Neural progenitor cell (in vitro differentiated cells): ENCODE results near the gene FGD3. TPM values are rescaled to one million over a fixed set of nuclear protein-coding genes. Genes with fewer than 3 reads are reported as not detected.

Experiments used
- DNase-seq: peaks from one replicate; pipeline ENCODE4 v3.0.0-alpha.2; 2016; ENCODE audit warnings: low spot score
- H2AFZ ChIP-seq: fragments of 200-600 bp; sonication (generic); replicated peaks from 2 replicates; pipeline ENCODE4 v1.6.1; 2016; ENCODE audit warnings: antibody characterized with exemption
- H3F3A ChIP-seq: fragments of 200-600 bp; sonication (generic); 2 replicates; pipeline ENCODE4 v1.6.1; 2016; ENCODE audit warnings: antibody characterized with exemption, low read depth
- H3K27ac ChIP-seq: fragments of 200-600 bp; sonication (generic); 2 replicates; pipeline ENCODE4 v1.5.1; 2016; ENCODE audit warnings: mild to moderate bottlenecking
- H3K27me3 ChIP-seq: fragments of 200-600 bp; sonication (generic); 2 replicates; pipeline ENCODE4 v1.6.1; 2016; ENCODE audit warnings: mild to moderate bottlenecking, moderate library complexity
- H3K36me3 ChIP-seq: fragments of 200-600 bp; sonication (generic); 2 replicates; pipeline ENCODE4 v1.5.1; 2016
- H3K4me1 ChIP-seq: fragments of 200-600 bp; sonication (generic); 2 replicates; pipeline ENCODE4 v1.6.1; 2016; ENCODE audit warnings: mixed run types
- H3K4me2 ChIP-seq: fragments of 200-600 bp; sonication (generic); 2 replicates; pipeline ENCODE4 v1.6.1; 2016
- H3K4me3 ChIP-seq: fragments of 200-600 bp; sonication (generic); 2 replicates; pipeline ENCODE4 v1.5.1; 2016
- H3K79me2 ChIP-seq: fragments of 200-600 bp; sonication (generic); 2 replicates; pipeline ENCODE4 v1.6.1; 2016; ENCODE audit warnings: low read depth
- H3K9ac ChIP-seq: fragments of 200-600 bp; sonication (generic); 2 replicates; pipeline ENCODE4 v1.6.1; 2016
- H3K9me3 ChIP-seq: fragments of 200-600 bp; sonication (generic); 2 replicates; pipeline ENCODE4 v1.5.1; 2016; ENCODE audit warnings: low read depth
- H4K20me1 ChIP-seq: fragments of 200-600 bp; sonication (generic); 2 replicates; pipeline ENCODE4 v1.6.1; 2016; ENCODE audit warnings: low read depth
- H3K27ac Mint-ChIP-seq: 3 replicates; pipeline ENCODE4 v1.8.0; 2021; ENCODE audit warnings: mixed read lengths
- H3K27me3 Mint-ChIP-seq: 2 replicates; pipeline ENCODE4 v1.8.0; 2022; ENCODE audit warnings: low read depth, mild to moderate bottlenecking, inconsistent platforms, moderate library complexity, mixed read lengths; ENCODE audit not compliant: insufficient read depth
- H3K36me3 Mint-ChIP-seq: 3 replicates; pipeline ENCODE4 v1.8.0; 2021; ENCODE audit warnings: mixed read lengths
- H3K4me1 Mint-ChIP-seq: 3 replicates; pipeline ENCODE4 v1.8.0; 2021; ENCODE audit warnings: mixed read lengths
- H3K4me3 Mint-ChIP-seq: 3 replicates; pipeline ENCODE4 v1.8.0; 2021; ENCODE audit warnings: mild to moderate bottlenecking, moderate library complexity, mixed read lengths
- H3K9me3 Mint-ChIP-seq: 3 replicates; pipeline ENCODE4 v1.8.0; 2020; ENCODE audit warnings: mixed read lengths
- EZH2 ChIP-seq: fragments of 200-600 bp; sonication (generic); IDR thresholded peaks from 2 replicates; pipeline ENCODE4 v1.6.1; 2017; ENCODE audit warnings: antibody characterized with exemption, mild to moderate bottlenecking, moderate library complexity
- EZH2phosphoT487 ChIP-seq: fragments of 200-600 bp; sonication (generic); IDR thresholded peaks from 2 replicates; pipeline ENCODE4 v1.6.1; 2017; ENCODE audit warnings: antibody characterized with exemption
- total RNA-seq: library from RNA; depleted of rRNA; stranded (reverse); fragments of >200 nt; gene quantifications from 2 replicates; pipeline ENCODE4 v1.2.3, GENCODE V29; 2015; ENCODE audit warnings: low replicate concordance
- TF ChIP-seq, protein P1 (sequence below): fragments of 200-600 bp; sonication (generic); IDR thresholded peaks from 2 replicates; pipeline ENCODE4 v1.5.1; 2017; ENCODE audit warnings: antibody characterized with exemption, mild to moderate bottlenecking

The FGD3 gene
- total RNA-seq, 1 donor from 2014 or later, result 0.56 TPM

DNA sequence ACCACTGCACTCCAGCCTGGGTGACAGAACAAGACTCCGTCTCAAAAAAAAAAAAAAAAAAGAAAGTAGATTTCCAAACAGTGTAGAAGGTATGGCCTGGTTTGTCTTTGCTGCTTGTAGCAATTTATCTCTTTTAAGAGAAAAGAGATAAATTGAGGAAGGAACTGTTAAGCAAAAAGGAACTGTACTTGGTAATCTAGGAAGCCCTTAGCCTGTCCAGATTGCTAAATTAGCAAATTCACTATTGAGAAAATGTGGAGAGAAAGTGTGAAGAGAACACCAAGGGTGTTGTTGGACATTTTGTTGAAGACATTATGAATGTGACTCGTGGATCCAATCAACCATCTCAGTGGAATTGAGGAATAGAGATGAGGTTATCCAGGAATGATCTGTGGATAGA is 98.2 kb downstream of the FGD3 start:
- no peak overlapping the region for H3K4me3 Mint-ChIP-seq
- TF ChIP-seq, protein P1, sequence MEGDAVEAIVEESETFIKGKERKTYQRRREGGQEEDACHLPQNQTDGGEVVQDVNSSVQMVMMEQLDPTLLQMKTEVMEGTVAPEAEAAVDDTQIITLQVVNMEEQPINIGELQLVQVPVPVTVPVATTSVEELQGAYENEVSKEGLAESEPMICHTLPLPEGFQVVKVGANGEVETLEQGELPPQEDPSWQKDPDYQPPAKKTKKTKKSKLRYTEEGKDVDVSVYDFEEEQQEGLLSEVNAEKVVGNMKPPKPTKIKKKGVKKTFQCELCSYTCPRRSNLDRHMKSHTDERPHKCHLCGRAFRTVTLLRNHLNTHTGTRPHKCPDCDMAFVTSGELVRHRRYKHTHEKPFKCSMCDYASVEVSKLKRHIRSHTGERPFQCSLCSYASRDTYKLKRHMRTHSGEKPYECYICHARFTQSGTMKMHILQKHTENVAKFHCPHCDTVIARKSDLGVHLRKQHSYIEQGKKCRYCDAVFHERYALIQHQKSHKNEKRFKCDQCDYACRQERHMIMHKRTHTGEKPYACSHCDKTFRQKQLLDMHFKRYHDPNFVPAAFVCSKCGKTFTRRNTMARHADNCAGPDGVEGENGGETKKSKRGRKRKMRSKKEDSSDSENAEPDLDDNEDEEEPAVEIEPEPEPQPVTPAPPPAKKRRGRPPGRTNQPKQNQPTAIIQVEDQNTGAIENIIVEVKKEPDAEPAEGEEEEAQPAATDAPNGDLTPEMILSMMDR, result no peak
- TF ChIP-seq EZH2, result no peak
- no peak for TF ChIP-seq EZH2phosphoT487
- no peak overlapping the region for H2AFZ ChIP-seq
- H3K36me3 ChIP-seq, result no peaks in the 10 kb centered on the region
- H3K9me3 ChIP-seq, result no peaks in the 10 kb centered on the region
- no peak overlapping the region for H3K27ac Mint-ChIP-seq
- no peak overlapping the region for H3K4me3 ChIP-seq
- no peaks in the 10 kb centered on the region for H3K79me2 ChIP-seq
- peaks cover 8% of the 10 kb centered on the region for H3K27me3 Mint-ChIP-seq
- H3F3A ChIP-seq, result no peaks in the 10 kb centered on the region
- no peaks in the 10 kb centered on the region for H3K27me3 ChIP-seq
- DNase-seq, result no peak
- no peak overlapping the region for H3K27ac ChIP-seq
- peaks cover 9% of the 10 kb centered on the region for H3K9me3 Mint-ChIP-seq
- H3K4me1 ChIP-seq, result no peaks in the 10 kb centered on the region
- H3K4me2 ChIP-seq, result no peak overlapping the region
- H3K4me1 Mint-ChIP-seq, result peaks cover 15% of the 10 kb centered on the region
- no peak overlapping the region for H3K9ac ChIP-seq
- H3K36me3 Mint-ChIP-seq, result peaks cover 5% of the 10 kb centered on the region
- no peaks in the 10 kb centered on the region for H4K20me1 ChIP-seq

- Histone ChIP-seq H3K36me3 (no peaks in the 10 kb centered on the region), H3K27ac (no peak overlapping the region), H2AFZ (no peak overlapping the region), H3K4me3 (no peak overlapping the region), H3K27me3 (no peaks in the 10 kb centered on the region), H3K4me1 (peaks cover 8% of the 10 kb centered on the region), H3K4me2 (no peak overlapping the region), H4K20me1 (no peaks in the 10 kb centered on the region), H3K9me3 (no peaks in the 10 kb centered on the region), H3F3A (no peaks in the 10 kb centered on the region), H3K79me2 (no peaks in the 10 kb centered on the region), H3K9ac (no peak overlapping the region)
- Mint-ChIP-seq H3K27me3 (peaks cover 9% of the 10 kb centered on the region), H3K9me3 (peaks cover 5% of the 10 kb centered on the region), H3K4me3 (no peak overlapping the region), H3K27ac (peak overlapping the region; percentile 67), H3K36me3 (peaks cover 5% of the 10 kb centered on the region), H3K4me1 (peaks cover 11% of the 10 kb centered on the region)
- no peak for DNase-seq
- TF ChIP-seq, protein P1, result no peak
- no peak for TF ChIP-seq EZH2phosphoT487
- TF ChIP-seq EZH2, result no peak
Observed at GRCh38 chr9:93048566-93049448, 101.5 kb downstream of the FGD3 start.

DNA sequence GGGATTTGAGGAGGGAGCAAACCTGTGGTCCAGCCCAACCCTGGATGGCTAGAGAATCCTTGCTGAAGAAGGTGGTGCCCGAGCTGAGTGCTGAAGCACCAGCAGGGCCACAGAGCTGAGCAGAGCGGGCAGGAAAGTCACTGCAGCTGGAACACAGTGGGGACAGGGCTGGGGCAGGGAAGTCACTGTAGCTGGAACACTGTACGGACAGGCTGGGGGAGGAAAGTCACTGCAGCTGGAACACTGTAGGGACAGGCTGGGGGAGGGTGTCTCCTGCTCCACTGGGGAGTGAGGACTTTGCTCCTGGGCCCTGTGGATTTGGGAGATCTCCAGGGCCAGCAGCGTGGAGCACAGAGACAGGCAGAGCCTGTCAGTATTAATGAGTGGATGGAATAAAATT is 102.2 kb downstream of the FGD3 start:
- Histone ChIP-seq H3K9me3 (no peaks in the 10 kb centered on the region), H3K36me3 (no peaks in the 10 kb centered on the region), H3K9ac (no peak overlapping the region), H3K4me3 (no peak overlapping the region), H3K27me3 (no peaks in the 10 kb centered on the region), H3F3A (no peaks in the 10 kb centered on the region), H3K79me2 (no peaks in the 10 kb centered on the region), H2AFZ (no peak overlapping the region), H3K4me1 (peaks cover 14% of the 10 kb centered on the region), H3K27ac (no peak overlapping the region), H4K20me1 (no peaks in the 10 kb centered on the region), H3K4me2 (no peak overlapping the region)
- peak overlapping the region; percentile 67 for H3K27ac Mint-ChIP-seq
- H3K4me3 Mint-ChIP-seq, result no peak overlapping the region
- peaks cover 9% of the 10 kb centered on the region for H3K27me3 Mint-ChIP-seq
- peaks cover 4% of the 10 kb centered on the region for H3K9me3 Mint-ChIP-seq
- peaks cover 14% of the 10 kb centered on the region for H3K4me1 Mint-ChIP-seq
- no peak for TF ChIP-seq EZH2phosphoT487
- TF ChIP-seq EZH2, result no peak
- H3K36me3 Mint-ChIP-seq, result peaks cover 5% of the 10 kb centered on the region
- DNase-seq, result no peak

- peaks cover 14% of the 10 kb centered on the region for H3K4me1 ChIP-seq
- H3K27me3 ChIP-seq, result no peaks in the 10 kb centered on the region
- TF ChIP-seq EZH2phosphoT487 (no peak), EZH2 (no peak)
- TF ChIP-seq, protein P1, result no peak
- no peak overlapping the region for H3K4me2 ChIP-seq
- H3K27ac ChIP-seq, result no peak overlapping the region
- H3K4me3 ChIP-seq, result no peak overlapping the region
- H3K9ac ChIP-seq, result no peak overlapping the region
- H3F3A ChIP-seq, result no peaks in the 10 kb centered on the region
- no peaks in the 10 kb centered on the region for H4K20me1 ChIP-seq
- Mint-ChIP-seq H3K27me3 (peaks cover 5% of the 10 kb centered on the region), H3K36me3 (peaks cover 2% of the 10 kb centered on the region), H3K4me3 (no peak overlapping the region), H3K4me1 (peaks cover 14% of the 10 kb centered on the region), H3K9me3 (peaks cover 4% of the 10 kb centered on the region), H3K27ac (no peak overlapping the region)
- H3K79me2 ChIP-seq, result no peaks in the 10 kb centered on the region
- H3K36me3 ChIP-seq, result no peaks in the 10 kb centered on the region
- no peaks in the 10 kb centered on the region for H3K9me3 ChIP-seq
- no peak overlapping the region for H2AFZ ChIP-seq
- DNase-seq, result no peak
Observed at GRCh38 chr9:93050231-93050630, 102.9 kb downstream of the FGD3 start.
